ENCODE results near the gene PPIH.

PPIH gene

DNA sequence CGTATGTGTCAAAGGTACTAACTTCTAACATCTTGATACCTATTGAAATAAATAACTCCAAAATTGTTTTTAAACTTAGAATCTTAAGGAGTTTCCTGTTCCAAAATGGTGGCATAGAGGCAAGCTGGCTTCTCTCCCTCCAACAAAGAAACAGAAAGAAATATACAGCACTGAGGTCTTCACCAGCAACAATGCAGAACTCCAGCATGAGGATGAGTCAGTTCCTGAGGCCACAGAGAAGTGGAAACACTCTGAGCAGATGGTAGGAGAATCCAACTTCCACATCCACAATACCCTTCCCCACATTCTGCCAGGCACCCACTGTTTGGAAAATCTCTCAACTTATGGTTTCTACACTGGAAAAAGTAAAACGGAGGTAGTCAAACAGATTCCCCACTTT, 12.2 kb upstream of the PPIH start:
- TF ChIP-seq, protein P1, sequence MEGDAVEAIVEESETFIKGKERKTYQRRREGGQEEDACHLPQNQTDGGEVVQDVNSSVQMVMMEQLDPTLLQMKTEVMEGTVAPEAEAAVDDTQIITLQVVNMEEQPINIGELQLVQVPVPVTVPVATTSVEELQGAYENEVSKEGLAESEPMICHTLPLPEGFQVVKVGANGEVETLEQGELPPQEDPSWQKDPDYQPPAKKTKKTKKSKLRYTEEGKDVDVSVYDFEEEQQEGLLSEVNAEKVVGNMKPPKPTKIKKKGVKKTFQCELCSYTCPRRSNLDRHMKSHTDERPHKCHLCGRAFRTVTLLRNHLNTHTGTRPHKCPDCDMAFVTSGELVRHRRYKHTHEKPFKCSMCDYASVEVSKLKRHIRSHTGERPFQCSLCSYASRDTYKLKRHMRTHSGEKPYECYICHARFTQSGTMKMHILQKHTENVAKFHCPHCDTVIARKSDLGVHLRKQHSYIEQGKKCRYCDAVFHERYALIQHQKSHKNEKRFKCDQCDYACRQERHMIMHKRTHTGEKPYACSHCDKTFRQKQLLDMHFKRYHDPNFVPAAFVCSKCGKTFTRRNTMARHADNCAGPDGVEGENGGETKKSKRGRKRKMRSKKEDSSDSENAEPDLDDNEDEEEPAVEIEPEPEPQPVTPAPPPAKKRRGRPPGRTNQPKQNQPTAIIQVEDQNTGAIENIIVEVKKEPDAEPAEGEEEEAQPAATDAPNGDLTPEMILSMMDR (IDR thresholded peaks at IDR 0.05; ENCODE audit: low read depth, low read length): no peak
- H3K4me3 ChIP-seq (ENCODE audit: low read depth, low read length): no peak overlapping the region
- DNase-seq (ENCODE audit: low read depth, low spot score): no peak

DNA sequence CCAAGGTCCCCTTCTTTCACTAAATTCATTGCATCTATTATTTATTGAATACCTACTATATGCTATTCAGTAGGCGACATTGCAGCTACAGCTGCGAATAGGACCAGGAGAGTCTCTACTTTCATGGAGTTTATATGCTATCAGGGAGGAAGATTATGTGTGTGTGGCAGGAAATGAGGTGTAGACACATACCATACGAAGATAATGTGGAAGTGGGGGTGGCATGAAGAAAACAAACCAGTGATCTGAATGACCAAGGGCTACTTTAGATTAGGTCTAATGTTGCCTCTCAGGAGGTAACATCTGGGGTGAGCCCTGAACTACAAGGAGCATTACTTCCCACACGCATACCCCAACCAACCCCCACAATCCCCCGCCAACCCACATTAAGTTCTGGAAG, 1.0 kb upstream of the PPIH start:
- in situ Hi-C loops (cut with HindIII; ENCODE audit: low sequenced_read_pairs): no loop called here
- TF ChIP-seq, protein P1 (IDR thresholded peaks at IDR 0.05; ENCODE audit: low read depth, low read length): no peak
- no peak overlapping the region for H3K4me3 ChIP-seq (ENCODE audit: low read depth, low read length)
- no peak for DNase-seq (ENCODE audit: low read depth, low spot score)

More for the DNA sequence above, 12.2 kb upstream of the PPIH start:
- in situ Hi-C loops (cut with HindIII; ENCODE audit: low sequenced_read_pairs): no loop called here

DNA sequence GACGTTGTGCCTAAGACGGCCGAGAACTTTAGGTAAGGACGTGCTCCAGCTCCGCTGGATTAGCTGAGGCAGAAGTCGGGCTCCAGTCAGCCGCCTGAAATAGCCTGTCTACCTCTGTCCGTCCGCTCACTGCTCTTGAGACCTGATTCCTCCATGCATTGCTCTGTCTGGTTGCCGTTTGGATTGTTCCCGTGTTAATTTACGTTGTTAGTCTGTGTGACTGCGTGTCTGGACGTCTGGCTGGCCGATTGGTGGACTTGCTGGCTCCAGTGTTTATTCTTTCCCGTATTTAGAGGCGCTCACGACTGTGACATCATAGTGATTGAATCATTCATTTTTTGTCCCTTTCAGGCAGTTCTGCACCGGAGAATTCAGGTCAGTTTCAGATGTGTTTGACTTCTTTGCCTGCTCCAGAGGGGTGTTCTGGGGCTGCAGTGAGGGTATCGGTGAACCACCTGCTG, 684 bp downstream of the PPIH start:
- H3K4me3 ChIP-seq (ENCODE audit: low read depth, low read length): peak overlapping the region; percentile 97
- TF ChIP-seq, protein P1 (IDR thresholded peaks at IDR 0.05; ENCODE audit: low read depth, low read length): no peak
- in situ Hi-C loops (cut with HindIII; ENCODE audit: low sequenced_read_pairs): no loop called here

DNA sequence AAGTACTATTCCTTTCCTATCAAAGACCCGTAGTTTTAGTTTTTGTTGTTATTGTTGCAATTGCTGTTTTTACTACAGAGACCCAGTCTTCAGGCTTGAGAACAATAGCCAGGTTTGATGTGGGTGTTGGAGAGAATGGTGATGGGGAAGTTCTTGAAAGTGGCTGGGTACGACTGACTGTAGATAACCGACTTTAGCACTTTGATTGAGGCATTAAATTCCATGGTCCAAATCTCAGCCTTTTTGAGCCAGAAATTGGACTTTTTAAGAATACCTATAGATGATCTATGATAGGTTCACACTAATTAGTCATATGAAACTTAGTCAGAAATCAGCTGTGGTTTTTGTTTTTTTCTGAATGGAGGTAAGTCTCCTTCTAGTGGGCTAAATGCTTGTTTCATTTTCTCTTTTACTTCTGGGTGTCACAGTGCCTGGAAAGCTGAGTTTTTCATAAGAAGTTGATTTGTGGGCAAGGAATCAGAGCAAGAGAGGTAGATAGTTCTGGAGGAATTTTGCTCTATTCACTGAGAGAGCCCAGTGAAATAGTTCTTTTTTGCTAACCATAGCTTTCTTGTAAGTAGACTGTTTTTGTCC, 2.8 kb downstream of the PPIH start:
- in situ Hi-C loops (cut with HindIII; ENCODE audit: low sequenced_read_pairs): no loop called here

More for the DNA sequence above, 684 bp downstream of the PPIH start:
- peak; percentile 1 for DNase-seq (ENCODE audit: low read depth, low spot score)

DNA sequence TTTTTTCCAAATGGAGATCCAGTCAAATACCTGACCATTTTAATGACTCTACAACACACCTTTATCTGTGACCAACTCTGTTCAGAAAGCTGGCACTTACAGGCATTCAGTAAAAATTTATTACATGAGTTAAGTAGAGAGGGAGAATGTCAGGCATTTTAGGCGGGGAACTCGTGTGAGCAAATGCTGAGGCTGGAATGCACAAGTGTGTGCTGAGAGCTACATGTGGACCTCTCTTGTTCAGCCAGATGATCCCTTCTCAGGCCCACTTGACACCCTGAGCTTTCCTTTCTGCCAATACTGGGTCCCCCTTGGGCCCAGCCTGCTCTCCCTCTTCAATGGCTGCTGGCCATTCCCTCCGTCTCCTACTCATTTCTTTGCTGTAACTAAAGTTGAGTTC, 11.7 kb downstream of the PPIH start:
- DNase-seq (ENCODE audit: low read depth, low spot score): no peak
- TF ChIP-seq, protein P1 (IDR thresholded peaks at IDR 0.05; ENCODE audit: low read depth, low read length): no peak
- H3K4me3 ChIP-seq (ENCODE audit: low read depth, low read length): no peak overlapping the region
- in situ Hi-C loops (cut with HindIII; ENCODE audit: low sequenced_read_pairs): no loop called here

More for the DNA sequence above, 2.8 kb downstream of the PPIH start:
- TF ChIP-seq, protein P1 (IDR thresholded peaks at IDR 0.05; ENCODE audit: low read depth, low read length): no peak
- H3K4me3 ChIP-seq (ENCODE audit: low read depth, low read length): no peak overlapping the region
- no peak for DNase-seq (ENCODE audit: low read depth, low spot score)

DNA sequence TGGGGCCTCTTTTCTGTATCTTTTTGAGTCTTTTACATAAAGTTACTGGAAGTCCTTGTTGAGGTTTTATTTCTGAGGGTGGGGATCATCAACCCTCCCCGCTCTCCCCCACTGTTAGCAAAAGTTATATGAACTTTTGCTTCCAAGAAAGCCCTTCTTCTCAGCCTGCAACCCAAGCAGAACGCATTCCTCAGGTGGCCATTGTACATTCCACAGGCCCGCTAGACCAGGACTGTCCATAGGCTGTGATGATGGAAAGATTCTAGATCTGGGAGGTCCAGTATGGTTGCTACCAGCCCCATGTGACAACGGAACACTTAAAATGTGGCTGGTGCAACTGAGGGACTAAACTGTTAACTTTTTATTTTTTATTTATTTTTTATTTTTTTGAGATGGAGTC, 12.2 kb downstream of the PPIH start:
- TF ChIP-seq, protein P1 (IDR thresholded peaks at IDR 0.05; ENCODE audit: low read depth, low read length): no peak
- in situ Hi-C loops (cut with HindIII; ENCODE audit: low sequenced_read_pairs): no loop called here
- no peak for DNase-seq (ENCODE audit: low read depth, low spot score)
- H3K4me3 ChIP-seq (ENCODE audit: low read depth, low read length): no peak overlapping the region
